T-helper 1 cell (primary cell): ENCODE data around the gene PI4KA.

ENCODE experiments used
- DNase-seq, 5 donors: peaks; one replicate each; pipeline ENCODE4 v3.0.0-alpha.2; 2012 to 2020

PI4KA gene

DNA sequence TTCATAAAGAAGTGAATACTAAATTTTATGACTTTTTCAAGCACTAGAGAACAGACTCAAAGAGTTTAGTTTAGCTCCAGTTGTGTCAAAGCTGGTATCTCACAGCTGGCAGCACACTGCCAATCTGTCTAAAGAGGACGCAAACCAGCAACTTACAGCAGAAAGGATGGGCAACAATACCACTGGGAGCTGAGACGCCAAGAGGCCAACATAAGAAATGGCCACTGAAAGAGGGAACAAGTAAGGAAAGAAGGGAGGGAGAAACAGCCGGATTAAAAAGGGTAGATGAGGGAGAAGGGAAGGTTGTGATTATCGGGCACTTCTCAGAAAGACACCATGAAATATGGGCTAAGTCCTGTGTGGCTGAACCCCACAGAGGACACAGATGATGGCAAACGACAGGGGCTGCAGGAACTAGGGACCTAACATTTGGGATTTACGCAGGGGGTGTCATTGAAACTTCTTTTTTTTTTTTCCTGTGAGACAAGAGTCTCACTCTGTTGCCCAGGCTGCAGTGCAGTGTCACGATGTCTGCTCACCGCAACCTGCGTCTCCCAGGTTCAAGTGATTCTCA is 43.0 kb downstream of the PI4KA start:
- no peak for DNase-seq

DNA sequence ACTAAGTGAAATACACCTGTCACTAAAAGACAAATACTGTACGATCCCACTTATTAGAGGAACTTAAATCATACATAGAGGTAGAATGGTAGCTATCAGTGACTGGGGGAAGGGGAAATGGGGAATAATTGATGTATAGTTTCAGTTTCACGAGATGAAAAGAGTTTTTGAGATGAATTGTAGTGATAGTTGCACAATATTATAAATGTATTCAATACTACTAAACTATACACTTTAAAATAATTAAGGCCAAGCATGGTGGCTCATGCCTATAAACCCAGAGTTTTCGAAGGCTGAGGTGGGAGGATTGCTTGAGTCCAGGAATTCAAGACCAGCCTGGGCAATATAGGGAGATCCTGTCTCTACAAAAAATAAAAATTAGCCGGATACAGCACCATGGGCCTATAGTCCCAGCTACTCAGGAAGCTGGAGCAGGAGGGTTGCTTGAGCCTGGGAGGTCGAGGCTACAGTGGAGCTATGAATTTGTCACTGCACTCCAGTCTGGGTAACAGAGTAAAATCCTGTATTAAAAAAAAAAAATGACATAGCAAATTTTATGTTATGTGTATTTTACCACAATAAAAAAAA is 44.3 kb downstream of the PI4KA start:
- no peak for DNase-seq

DNA sequence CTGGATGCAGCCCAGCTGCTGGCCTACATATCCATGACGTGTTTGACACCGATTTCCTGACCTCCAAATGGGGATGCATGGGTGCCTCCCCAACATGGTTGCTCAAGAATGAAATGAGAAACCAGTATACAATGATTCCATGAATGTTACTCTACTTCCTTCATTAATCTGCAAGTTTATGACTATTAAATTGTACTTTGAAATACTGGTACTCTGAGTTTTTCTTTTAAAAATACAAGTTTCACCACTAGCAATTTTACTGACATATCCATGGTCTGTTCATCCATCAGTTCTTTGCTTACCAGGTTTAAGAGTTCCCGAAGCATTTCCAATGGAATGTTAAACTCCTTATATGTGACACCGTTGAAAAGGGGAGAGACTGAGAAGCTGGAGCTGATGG is 45.6 kb downstream of the PI4KA start:
- no peak for DNase-seq

DNA sequence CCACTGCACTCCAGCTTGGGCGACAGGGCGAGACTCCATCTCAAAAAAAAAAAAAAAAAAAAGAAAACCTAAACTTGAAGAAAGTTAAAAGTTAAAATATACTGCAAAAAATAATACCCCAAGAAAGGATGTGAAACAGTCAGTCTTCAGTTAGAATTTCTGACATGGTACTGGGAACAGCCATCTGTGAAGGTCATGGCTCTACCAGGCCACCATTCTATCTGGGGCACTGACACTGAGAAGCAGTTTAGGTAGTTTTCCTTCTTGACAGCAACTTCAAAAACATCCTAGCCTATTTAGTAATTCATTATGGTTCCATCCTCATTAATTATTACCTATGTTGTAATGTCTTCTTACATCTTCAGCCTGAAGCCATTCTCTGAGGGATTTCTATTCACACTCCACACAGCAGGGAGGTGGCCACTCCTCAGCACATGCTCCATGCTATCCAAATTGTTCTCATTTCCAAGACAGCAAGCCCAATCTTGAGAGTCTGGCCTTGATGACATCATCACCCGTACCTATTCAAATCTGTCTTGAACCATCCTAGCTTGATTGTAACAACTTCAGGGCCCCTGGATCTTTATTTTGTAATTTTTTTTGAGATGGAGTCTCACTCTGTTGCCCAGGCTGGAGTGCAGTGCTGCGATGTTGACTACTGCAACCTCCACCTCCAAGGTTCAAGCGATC is 46.5 kb downstream of the PI4KA start:
- DNase-seq = no peak

DNA sequence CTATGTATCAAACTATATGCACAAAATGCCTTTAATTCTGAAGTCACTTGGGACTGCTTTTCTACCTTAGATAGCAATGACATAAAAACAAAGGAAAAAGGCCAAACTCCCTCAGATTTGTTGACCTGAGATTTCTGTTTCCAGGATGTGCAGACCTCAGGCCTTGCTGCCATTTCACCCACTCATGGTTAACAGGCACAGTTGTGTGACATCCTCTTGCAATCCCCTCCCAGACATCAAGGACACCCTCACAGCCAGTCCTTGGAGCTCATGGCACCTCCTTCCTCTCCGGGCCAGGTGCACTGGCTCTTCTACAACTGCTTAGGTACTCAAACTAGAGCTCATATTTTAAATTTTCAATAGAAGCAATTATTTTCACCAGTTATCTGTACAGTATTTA is 47.4 kb downstream of the PI4KA start:
- DNase-seq = no peak

DNA sequence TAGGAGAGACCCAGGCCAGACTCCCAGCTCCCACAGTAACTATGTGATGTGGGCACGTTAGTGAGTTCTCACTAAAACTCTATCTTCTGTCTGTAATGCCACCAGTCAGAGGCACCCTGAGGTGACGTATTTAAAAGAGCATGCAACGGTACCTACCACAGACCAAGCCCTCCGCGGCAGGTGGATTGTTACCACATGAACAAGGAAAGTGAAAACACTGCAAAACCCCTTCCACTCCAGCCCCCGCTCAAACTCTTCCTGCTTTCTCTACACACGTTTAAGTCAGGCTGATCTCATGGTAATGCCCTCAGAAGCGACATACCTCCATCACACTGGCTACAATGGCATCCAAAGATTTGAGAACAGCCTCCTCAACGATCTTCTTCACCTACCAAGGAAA is 48.0 kb downstream of the PI4KA start:
- no peak for DNase-seq

DNA sequence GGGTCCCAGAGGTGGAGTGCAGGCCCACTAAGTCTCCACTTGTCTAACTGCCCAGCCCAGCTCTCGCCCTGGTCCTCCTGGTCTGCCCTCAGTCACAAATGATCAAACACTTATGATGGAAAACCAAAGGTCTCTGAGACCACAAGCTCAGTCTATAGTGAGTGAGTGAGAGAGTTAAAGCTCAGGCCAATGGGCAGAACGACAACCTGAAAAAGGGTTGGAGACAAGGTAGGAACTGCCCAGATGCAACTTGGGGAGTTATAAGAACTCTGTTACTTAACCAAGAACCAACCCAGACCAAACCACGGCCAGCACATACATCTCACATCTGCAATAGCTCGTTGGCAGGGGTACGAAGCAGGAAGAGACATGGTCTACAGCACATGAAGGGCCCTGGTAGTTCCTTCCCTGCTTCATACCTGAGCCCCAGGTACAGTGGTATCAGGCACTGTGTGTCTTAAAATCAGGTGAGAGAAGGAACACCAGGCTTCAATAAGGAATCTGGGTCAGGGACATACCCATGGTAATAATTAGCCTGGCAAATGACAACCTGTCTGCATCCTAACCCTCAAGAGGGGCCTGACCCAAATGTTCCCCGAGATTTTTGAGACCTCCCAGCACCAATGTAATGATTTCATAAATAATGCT is 48.9 kb downstream of the PI4KA start:
- DNase-seq = no peak

DNA sequence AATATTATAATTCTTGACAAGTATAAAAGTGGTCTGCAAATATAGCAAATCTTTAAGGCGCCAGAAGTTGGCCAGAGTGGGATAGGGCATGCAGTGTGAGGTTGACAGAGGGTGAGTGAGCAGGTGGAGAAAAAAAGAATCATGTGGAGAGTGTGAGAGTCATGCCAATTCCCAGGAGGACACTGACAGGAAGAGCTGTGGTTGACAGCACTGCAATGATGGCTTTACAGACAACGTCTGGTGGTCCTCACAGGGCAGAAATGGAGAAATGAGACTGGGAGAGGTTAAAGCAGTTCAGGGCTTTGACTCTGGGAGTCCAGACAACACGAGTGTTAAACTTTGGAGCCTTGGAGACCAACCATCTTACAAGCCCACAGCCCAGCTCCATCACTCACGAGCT is 49.8 kb downstream of the PI4KA start:
- DNase-seq = no peak

DNA sequence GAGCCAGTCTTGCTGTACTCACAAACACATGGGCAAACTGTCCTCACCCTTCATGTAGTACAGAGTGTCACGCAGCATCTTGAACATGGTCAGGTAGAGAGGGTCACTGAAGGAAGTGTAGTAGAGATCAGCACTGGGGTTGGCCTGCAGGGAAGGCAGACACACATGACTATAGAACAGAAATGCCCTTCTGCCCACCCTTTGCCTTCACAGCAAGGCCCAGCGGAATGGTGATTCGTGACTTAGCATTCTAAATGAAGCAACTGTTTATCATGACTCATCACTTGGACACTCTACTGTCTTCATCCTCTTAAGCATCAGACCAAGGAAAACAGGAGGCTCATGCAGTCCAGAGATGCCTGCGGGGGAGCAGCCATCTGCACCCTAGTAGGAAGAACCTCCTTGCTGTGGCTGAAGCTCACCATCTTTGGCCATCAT is 51.3 kb downstream of the PI4KA start:
- no peak for DNase-seq

DNA sequence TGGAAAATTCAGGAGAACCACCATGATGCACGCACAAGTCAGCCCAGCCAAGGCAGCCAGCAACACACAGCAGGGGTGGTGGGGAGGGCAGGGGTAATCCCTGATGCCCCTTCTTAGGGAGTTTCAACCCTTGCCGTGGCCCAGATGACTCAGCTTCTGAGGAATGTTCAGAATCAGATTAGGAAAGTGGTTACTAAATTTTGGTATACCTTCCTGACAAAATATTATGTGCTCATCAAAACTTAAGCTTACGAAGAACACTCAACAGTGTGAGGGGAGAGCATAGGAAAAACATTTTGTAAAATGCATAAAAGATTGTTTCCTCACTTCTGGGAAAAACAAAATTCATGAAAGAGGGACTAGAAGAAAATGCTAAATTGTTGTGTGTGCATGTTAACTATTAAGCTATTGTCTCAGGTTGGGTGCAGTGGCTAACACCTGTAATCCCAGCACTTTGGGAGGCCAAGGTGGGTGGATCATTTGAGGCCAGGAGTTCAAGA is 52.6 kb downstream of the PI4KA start:
- DNase-seq = no peak

DNA sequence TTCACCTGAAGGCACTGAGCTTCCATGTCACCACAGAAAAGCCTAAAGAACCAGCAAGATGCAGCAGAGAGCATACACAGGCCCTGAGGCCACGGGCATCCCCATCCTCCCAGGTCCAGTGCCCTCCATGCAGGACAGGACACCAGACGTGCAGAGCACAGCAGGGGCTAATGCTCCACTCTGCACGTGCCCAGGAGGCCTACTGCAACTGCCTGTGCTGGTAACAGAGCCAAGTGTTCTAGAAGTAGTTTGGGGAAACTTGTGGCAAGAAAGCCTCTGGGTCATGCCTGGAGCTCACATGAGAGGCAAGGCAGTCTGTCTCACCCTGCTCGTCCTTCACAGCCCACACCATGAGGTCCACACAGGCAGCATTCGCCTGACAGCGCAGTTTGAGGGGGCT is 54.0 kb downstream of the PI4KA start:
- no peak for DNase-seq

DNA sequence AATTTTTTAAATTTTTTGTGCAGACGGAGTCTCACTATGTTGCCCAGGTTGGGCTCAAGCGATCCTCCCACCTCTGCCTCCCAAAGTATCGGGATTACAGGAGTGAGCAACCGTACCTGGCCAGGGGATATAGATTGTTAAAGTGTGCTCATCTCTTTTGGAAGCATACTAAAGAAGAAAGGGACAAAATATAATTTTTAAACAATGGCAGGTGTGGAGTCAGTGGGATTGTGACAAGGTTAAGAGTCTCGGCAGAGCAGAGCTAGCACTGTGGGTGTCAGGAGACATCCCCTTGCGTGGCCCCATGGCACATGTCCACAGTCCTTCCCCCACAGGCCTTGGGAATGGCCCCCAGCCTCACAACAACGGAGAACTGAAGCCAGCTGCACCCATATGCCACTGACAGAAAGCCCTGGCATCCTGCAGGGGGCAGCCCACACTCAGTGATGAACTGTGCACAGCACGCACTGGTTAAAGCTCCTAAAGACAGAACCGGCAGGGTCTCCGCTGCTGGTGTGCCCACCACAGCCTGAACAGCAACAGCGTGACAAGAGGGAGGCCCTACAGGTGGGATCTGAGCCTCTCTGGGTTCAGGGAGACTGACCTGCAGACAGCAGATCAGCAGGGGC is 54.8 kb downstream of the PI4KA start:
- peak in 2 of 5 donors; percentile 10 to 18 for DNase-seq

DNA sequence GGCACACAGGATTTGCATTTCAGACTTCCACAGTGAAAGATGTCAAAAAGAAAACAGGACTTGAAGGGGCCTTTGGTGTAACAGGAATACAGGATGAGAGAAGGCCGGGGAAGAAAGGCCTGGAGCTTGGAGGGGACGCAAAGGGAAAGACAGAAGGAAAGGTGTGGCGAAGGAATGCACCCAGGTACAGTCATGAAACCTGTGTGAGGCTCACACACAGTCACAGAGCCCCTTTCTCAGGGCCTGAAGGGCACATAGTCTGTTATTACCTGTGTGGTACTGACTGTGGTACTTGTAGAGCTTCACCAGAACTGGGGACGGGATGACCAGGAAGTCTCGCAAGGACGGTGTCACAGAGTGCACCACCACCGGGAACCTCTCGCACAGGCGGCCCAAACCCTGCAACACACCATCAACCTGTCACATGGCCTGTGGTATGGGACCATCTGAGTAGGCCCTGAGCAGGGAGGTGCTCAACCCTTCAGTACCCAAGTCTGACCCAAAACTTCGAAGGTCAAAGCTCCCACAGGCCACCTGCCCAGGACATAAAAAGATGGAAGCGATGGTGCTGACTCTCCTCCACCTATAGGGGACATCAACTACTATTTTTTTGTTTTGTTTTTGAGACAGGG is 55.6 kb downstream of the PI4KA start:
- no peak for DNase-seq

DNA sequence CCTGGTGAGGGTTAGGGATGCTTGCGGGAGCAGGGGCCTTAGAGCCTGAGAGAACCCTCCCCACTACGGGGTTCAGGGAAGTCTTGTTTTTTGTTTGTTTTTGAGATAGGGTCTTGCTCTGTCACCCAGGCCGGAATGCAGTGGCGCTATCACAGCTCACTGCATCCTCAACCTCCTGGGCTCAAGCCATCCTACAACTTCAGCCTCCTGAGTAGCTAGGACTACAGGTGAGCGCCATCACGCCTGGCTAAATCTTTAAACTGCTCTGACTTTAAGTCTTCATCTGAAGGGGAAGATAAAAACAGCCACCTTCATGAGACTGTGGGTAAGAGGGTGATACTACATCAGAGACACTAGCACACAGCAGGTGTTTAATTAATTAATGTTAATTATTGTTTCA is 56.2 kb downstream of the PI4KA start:
- DNase-seq = no peak

DNA sequence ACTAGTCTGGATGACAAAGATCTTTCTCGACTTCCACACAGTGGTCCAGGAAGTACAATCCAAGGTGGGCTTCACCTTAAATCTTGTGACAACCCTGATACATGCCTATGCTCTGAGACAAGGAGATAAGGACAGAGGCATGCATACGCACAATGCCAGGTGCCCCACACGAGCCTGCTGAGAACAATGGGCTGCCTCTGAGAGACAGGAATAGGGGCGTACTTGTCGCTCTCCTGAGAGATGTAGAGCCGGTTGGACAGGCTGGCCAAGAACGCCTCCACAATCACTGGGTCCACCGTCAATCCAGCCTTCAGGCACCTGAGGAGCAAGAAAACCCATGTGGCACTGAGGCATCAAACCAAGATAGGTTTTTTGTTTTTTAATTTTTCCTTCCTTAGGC is 59.2 kb downstream of the PI4KA start:
- no peak for DNase-seq

DNA sequence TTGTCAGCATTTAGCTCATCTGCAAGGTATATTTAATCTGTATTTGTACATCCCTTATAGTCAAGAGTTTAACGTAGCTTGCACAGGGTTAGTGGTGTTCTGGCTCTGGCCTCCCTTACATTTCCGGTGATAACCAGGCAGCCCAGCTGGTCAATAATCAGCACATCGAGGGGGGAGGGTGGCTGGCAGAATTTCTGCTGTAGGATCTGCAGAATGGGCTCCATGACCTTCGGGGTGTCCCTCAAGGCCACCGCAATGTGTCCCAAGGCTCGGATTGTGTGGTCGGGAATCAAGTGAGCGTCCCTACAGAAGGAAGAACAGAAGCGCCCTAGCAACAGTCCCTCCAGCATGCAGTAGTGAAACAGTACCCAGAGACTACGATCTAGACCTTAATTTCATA is 59.6 kb downstream of the PI4KA start:
- no peak for DNase-seq

DNA sequence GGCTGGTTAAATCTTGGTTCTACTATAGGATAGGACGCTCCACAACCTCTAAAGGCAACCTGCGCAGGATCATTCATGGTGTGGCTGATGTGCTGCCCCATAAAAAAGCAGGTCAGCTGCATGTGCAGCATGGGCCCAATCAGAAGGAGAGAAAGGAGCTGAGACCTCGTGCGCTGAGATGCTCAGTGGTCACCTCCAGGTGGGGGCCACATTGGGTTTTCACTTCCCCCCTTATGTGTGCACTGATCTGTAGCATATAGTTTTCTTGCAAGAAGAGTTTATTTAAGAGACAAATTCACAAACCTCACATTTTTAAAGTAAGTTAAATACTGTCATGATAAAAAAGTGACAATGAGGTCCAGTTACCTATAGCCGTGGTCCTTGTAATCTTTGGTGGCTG is 60.4 kb downstream of the PI4KA start:
- DNase-seq = no peak

DNA sequence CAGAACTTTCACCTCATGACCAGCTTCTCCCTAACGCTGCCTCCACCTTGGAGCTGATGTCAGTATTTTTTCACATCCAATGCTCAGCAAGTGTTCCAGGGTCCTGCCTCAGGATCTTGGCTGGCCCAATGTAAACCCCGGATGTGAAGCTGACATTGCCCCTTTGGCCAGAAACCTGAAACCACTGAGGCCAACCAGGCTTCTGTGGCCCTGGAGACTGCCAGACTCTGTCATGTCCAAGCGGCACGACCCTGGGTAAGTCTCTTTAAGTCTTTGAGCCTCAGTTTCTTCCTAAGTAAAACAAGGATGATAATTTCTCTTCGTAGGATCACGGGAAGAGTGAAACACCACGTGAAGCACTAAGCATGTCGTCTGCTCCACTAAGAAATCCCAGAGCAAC is 61.9 kb downstream of the PI4KA start:
- DNase-seq = no peak

DNA sequence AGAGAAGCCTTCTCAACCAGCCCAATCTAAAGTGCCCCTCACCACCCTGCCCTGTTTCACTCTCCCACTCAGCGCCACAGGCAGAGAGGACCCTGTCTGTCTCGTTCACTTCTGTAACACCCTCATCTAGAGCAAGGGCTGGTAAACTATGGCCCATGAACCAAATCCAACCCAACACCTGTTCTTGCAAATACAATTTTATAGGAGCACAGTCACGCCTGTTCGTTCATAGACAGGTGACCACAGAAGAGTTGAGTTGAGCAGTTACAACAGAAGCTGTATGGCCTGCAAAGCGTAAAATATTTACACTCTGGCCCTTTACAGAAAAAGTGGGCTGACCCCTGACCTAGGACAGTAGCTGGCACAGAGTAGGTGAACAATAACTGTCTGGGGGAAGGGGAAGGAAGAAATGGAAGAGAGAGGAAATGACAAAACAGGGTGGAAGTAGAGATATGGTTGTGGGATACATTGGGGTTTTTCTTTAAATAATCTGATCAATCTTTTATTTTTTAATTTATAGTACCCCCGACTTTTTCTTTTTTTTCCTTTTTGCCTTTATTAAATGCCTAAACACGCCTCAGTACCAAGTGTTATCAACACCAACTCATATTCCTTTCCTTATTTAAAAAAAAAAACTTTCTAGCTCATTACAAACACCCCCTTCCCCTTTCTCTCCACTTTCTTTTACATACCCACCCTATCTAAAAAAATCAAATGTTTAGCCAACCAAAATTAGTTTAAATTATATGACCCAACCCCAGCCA is 63.8 kb downstream of the PI4KA start:
- no peak for DNase-seq

DNA sequence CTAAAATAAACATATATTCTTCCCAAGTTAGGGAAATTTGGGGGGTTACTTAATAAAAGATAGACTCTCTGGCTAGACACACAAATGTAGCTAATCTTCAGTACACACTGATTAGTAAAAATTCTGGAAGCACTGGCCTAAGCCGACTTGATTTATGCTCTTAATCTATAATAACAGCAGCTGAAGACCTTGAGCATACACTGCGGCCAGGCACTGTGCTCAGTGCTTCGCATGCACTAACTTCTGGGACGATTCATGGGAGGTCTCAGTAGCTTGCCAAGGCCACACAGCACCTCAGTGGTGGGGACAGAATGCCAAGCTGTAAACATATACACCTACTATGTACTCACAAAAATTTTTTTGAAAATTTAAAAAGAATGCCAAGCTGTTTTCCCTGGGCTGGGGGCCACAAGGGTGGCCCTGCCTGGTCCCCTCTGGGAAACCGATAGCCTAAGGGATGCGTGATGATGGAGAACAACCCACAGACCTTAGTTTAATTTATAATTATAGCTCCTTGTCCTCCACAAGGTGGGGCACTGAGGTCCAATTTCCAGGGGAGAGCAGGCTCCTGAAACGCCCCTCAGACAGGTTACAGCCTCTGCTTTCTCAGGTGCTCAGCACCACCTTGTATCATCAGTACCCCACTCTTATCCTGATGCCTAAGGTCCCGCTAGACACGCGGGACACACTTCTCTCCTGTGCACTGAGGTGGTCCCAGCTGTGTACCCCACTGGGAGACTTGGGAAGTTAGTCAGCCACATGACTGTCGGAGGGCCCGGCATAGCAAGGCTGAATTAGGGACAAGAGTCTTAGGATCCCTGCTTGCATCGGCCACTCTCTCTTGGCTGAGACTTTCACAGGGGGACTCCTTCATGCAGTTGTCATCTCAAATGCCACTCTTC is 64.6 kb downstream of the PI4KA start:
- DNase-seq = no peak
